Loucy (cell line): Measurements from ENCODE around the gene FRAS1.

ENCODE experiments used
- EZH2phosphoT487 ChIP-seq: fragments of 200-600 bp; IDR thresholded peaks from 2 replicates; pipeline ENCODE4 v1.6.1; 2018; ENCODE audit warnings: antibody characterized with exemption, mild to moderate bottlenecking, moderate library complexity, borderline replicate concordance
- TF ChIP-seq, protein P1 (sequence below): fragments of 200-600 bp; sonication (generic); conservative IDR thresholded peaks from 2 replicates; pipeline ENCODE4 v1.5.1; 2014; ENCODE audit warnings: mild to moderate bottlenecking, antibody characterized with exemption, low read length

DNA sequence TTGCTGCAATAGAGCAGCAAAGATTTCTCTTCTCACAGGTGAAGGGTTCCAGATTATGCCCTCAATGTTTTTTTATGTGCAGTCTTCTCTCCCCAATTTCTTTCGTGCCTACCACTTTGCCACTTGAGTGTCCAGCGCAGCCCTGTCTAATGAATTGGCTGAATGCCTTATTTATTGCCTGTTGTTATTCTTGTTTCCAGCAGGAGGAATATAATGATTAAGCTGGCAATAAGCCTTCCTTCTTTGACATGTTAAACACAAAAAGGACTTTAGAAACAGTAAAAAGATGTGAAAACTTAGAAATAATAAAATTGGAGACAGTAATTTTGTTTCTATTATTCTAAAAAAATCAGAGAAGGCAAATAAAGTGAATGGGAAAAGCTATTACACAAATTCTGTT is 34.6 kb upstream of the FRAS1 start:
- TF ChIP-seq, protein P1, sequence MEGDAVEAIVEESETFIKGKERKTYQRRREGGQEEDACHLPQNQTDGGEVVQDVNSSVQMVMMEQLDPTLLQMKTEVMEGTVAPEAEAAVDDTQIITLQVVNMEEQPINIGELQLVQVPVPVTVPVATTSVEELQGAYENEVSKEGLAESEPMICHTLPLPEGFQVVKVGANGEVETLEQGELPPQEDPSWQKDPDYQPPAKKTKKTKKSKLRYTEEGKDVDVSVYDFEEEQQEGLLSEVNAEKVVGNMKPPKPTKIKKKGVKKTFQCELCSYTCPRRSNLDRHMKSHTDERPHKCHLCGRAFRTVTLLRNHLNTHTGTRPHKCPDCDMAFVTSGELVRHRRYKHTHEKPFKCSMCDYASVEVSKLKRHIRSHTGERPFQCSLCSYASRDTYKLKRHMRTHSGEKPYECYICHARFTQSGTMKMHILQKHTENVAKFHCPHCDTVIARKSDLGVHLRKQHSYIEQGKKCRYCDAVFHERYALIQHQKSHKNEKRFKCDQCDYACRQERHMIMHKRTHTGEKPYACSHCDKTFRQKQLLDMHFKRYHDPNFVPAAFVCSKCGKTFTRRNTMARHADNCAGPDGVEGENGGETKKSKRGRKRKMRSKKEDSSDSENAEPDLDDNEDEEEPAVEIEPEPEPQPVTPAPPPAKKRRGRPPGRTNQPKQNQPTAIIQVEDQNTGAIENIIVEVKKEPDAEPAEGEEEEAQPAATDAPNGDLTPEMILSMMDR: 0 out of 2 replicates have a peak, but pooled peaks have one; percentile 21
- TF ChIP-seq EZH2phosphoT487: no peak
